Subcutaneous adipose tissue (tissue), 4 donors: ENCODE results near the gene GDAP2. TPM values are rescaled to one million over a fixed set of nuclear protein-coding genes. Genes with fewer than 3 reads are reported as not detected.

Experiments used
- total RNA-seq, 4 donors: library from RNA; depleted of rRNA; stranded (reverse); fragments of >200 nt; gene quantifications; one replicate each; pipeline ENCODE4 v1.1.0, GENCODE V29; 2016
- TF ChIP-seq, protein P1 (sequence below): fragments of 450-650 bp; IDR thresholded peaks from one replicate; pipeline ENCODE4 v1.5.1; 2016; ENCODE audit warnings: low read depth, mild to moderate bottlenecking, control low read depth, antibody characterized with exemption, moderate library complexity

GDAP2 gene
- total RNA-seq, 4 donors from 2014 or later = 31.0 to 47.6 (median 34.3) TPM

DNA sequence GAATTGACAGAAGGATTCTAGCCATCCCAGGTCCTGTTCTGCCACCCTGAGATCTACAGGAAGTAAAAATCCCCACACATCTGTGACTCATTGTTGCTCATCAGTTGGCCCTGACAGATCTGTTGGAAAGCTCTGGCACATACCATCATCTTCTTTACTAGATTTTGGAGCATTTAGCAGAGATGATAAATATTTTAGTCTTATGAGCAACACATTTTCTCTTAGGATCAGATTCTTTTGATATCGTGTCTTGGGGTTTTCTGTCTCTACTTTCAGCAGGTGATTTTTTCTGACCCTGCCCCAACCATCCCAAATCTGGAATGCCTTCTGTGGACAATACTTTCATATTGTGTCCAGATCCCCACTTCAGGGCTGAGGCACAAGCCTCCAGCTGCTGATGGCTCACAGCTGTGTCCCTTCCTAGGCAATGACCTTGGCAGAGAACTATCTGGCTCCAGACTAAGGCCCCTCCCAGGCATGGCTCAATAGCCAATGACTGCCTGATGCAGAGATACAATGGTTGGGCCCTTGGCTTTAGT, 102.8 kb downstream of the GDAP2 start:
- TF ChIP-seq, protein P1, sequence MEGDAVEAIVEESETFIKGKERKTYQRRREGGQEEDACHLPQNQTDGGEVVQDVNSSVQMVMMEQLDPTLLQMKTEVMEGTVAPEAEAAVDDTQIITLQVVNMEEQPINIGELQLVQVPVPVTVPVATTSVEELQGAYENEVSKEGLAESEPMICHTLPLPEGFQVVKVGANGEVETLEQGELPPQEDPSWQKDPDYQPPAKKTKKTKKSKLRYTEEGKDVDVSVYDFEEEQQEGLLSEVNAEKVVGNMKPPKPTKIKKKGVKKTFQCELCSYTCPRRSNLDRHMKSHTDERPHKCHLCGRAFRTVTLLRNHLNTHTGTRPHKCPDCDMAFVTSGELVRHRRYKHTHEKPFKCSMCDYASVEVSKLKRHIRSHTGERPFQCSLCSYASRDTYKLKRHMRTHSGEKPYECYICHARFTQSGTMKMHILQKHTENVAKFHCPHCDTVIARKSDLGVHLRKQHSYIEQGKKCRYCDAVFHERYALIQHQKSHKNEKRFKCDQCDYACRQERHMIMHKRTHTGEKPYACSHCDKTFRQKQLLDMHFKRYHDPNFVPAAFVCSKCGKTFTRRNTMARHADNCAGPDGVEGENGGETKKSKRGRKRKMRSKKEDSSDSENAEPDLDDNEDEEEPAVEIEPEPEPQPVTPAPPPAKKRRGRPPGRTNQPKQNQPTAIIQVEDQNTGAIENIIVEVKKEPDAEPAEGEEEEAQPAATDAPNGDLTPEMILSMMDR = no peak

DNA sequence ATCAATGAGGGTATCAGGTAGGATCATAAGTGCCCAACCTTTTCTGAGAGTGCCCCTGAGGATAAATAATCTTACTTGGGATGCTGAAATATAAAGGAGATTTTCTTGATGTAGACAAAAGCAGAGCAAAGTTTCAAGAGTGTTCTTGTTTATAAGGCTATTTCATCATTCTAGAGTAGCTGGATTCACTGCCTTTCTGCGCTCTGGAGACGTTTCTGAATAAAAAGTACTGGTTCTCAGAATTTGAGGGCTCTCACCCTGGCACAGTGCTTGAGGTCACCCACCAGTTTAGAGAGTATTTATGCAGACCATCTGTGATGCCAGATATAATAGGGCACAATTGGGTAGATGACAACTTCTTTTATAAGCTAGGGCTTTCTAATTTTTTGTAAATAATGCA, 103.3 kb downstream of the GDAP2 start:
- TF ChIP-seq, protein P1 = no peak

DNA sequence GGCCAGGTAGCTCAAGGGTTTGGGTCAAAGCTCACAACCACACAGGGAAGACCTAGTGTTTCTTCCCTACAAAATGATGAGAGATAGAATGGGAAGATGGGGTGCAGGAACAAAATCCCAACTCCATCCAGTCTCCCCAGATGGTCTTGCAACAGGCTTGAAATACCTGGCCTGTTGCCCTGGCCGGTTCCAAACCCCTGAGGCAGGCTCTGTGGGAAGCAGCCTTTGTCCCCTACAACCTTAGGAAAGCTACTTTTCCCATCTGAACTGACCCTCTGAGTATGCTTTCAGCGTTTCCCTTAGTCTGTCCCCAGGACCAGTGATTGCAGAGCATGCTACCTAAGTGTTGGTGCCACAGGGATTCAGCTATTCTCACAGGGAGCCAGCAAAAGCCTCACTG, 104.0 kb downstream of the GDAP2 start:
- TF ChIP-seq, protein P1 = no peak

DNA sequence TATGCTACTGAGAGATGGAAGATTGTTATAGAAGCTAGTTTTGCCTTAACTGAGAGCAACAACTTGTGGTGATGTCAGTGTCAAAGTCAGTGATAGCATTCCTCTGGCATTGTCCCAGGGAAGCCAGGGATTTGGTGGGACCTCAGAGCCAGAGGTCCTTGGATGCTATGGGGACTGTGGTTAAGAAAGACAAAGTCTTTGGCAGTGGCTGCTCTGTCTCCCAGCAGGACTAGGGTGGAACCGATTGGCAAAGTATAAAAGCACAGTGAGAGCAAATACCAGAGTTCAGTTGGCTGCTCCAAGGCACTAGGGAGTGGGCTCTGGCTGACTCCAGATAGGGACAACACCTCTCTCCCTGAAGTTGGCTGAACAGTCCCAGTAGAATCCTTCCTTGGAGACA, 104.8 kb downstream of the GDAP2 start:
- TF ChIP-seq, protein P1 = no peak

DNA sequence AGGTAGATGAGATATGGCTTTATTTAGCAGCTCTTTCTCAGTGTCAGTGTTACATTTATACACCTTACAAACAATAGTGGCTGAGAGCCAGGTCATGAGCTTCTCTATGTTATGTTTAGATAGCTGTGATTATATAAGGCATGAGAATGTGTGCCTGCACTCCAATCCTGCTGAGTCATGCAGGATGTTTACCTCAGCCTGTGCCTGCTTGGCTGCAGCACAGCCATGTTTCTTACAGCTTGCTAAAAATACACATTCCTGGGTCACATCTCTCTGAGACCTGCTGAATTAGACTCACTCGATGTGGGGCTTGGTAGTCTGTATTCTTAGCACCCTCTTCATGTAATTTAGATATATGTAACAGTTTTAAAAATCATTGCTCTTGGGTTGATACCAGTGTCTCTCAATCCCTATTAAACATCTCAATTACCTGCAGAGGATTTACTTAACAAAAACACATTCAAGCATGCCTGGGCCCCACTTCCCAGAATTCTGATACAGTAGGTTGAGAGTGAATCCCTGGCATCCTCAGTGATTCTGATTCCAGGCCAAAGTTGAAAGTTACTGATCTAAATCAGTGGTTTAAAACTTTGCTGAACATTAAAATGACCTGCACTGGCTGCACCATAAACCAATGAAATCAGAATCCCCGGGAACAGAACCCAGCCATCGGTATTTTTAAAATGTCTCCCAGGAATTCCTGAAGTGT, 107.5 kb downstream of the GDAP2 start:
- TF ChIP-seq, protein P1 = no peak

DNA sequence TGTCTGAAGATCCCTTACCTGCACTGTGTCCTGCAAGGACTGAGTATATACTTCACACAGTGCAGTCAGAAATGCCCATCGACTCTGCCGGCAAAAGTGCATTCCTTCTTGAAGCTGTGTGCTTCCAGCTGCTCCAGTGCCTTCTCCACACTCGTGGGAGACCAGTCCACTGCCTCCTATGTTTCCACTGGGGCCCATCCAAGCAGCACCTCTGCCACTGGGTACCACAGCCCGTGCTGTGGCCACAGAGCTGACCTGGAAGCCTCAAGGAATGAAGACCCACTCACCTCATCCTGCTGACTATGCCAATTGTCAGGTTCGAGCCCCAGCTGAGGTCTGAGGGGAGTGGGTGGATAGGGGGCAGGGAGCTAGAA, 108.1 kb downstream of the GDAP2 start:
- TF ChIP-seq, protein P1 = no peak

DNA sequence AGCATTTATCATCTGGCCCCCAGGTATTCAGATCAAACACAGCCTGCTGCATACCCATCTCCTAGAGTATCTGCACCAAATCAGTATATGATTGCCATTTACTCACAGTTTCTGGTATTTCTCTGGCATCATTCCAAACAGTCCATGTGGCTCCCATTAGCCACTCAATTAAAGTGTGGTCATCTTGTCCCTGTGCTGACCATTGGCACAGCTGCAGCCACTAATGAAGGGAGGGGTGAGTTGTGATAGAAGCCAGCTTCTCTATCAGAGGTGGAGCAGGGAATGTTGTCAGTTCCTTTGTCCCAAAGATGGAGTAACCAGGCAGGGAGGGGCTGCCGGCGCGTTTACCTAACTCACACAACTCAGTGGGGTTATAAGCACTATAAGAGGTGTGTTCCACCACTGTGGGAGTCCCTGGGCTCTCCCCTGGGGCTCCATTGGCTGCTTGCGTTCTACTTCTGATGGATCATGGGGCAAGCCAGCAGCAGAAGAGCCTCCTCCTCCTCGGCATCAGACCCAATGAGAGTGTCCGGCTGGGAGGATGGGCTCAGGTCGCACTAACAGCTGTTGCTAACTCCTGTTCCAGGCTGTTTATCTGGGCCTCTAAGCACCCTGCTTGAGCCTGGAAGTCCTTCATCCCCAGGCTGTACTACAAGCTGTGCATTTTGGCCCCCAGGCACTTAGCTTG, 108.6 kb downstream of the GDAP2 start:
- TF ChIP-seq, protein P1 = no peak
